ENCODE measurements around the gene TBC1D1.

The TBC1D1 gene

GRCh38 chr4:38082424-38083385 is 191.8 kb downstream of the TBC1D1 start:
- no peaks in the 10 kb centered on the region for H3K36me3 ChIP-seq (ENCODE audit: control insufficient read depth, insufficient read depth, low read length)
- H2AFZ ChIP-seq, result no peak overlapping the region
- no peaks in the 10 kb centered on the region for H3K9me3 ChIP-seq (ENCODE audit: control insufficient read depth, low read length)
- H3K4me1 ChIP-seq, result no peaks in the 10 kb centered on the region
- H3K27ac ChIP-seq, result no peak overlapping the region
- no peaks in the 10 kb centered on the region for H3K27me3 ChIP-seq (ENCODE audit: control insufficient read depth, insufficient read depth, low read length)
- TF ChIP-seq CTCF (IDR thresholded peaks at IDR 0.05), result no peak
- no peak overlapping the region for H3K4me2 ChIP-seq (ENCODE audit: low read length)
- no peak overlapping the region for H3K4me3 ChIP-seq (ENCODE audit: low read depth, low read length)
- peaks cover 4% of the 10 kb centered on the region for H3K79me2 ChIP-seq
- H3K9ac ChIP-seq, result no peak overlapping the region

- Histone ChIP-seq H3K9ac (no peak overlapping the region), H3K27me3 (ENCODE audit: control insufficient read depth, insufficient read depth, low read length) (no peaks in the 10 kb centered on the region), H3K79me2 (peaks cover 2% of the 10 kb centered on the region), H3K4me3 (ENCODE audit: low read depth, low read length) (no peak overlapping the region), H3K9me3 (ENCODE audit: control insufficient read depth, low read length) (no peaks in the 10 kb centered on the region), H3K4me1 (no peaks in the 10 kb centered on the region), H3K36me3 (ENCODE audit: control insufficient read depth, insufficient read depth, low read length) (no peaks in the 10 kb centered on the region), H3K27ac (no peak overlapping the region), H3K4me2 (ENCODE audit: low read length) (no peak overlapping the region), H2AFZ (no peak overlapping the region)
- no peak for TF ChIP-seq CTCF (IDR thresholded peaks at IDR 0.05)
Measured at GRCh38 chr4:38084877-38085711, 194.2 kb downstream of the TBC1D1 start.

GRCh38 chr4:38085751-38086150 is 194.9 kb downstream of the TBC1D1 start:
- no peak for TF ChIP-seq CTCF (IDR thresholded peaks at IDR 0.05)
- H3K4me1 ChIP-seq, result no peaks in the 10 kb centered on the region
- no peak overlapping the region for H3K4me3 ChIP-seq (ENCODE audit: low read depth, low read length)

GRCh38 chr4:38086151-38086848 is 195.4 kb downstream of the TBC1D1 start:
- no peak overlapping the region for H2AFZ ChIP-seq
- no peak overlapping the region for H3K4me2 ChIP-seq (ENCODE audit: low read length)
- no peak for TF ChIP-seq CTCF (IDR thresholded peaks at IDR 0.05)
- no peak overlapping the region for H3K27ac ChIP-seq
- H3K79me2 ChIP-seq, result no peaks in the 10 kb centered on the region
- H3K9me3 ChIP-seq (ENCODE audit: control insufficient read depth, low read length), result no peaks in the 10 kb centered on the region
- no peak overlapping the region for H3K9ac ChIP-seq
- no peaks in the 10 kb centered on the region for H3K4me1 ChIP-seq
- H3K27me3 ChIP-seq (ENCODE audit: control insufficient read depth, insufficient read depth, low read length), result no peaks in the 10 kb centered on the region
- no peak overlapping the region for H3K4me3 ChIP-seq (ENCODE audit: low read depth, low read length)
- H3K36me3 ChIP-seq (ENCODE audit: control insufficient read depth, insufficient read depth, low read length), result no peaks in the 10 kb centered on the region

More at GRCh38 chr4:38085751-38086150, 194.9 kb downstream of the TBC1D1 start:
- Histone ChIP-seq H3K4me2 (ENCODE audit: low read length) (no peak overlapping the region), H3K9me3 (ENCODE audit: control insufficient read depth, low read length) (no peaks in the 10 kb centered on the region), H3K79me2 (no peaks in the 10 kb centered on the region), H3K36me3 (ENCODE audit: control insufficient read depth, insufficient read depth, low read length) (no peaks in the 10 kb centered on the region), H3K27ac (no peak overlapping the region), H2AFZ (no peak overlapping the region), H3K9ac (no peak overlapping the region), H3K27me3 (ENCODE audit: control insufficient read depth, insufficient read depth, low read length) (no peaks in the 10 kb centered on the region)

Measured in parathyroid adenoma (tissue), 2 donors.